Sigmoid colon (tissue), 7 donors: ENCODE results near the gene PCID2. TPM values are rescaled to one million over a fixed set of nuclear protein-coding genes. Genes with fewer than 3 reads are reported as not detected.

Source experiments
- DNase-seq: peaks from one replicate; pipeline ENCODE4 v3.0.0-alpha.2; 2019
- H3K27ac ChIP-seq, 4 donors: fragments of 200-600 bp; sonication (generic); one replicate each; pipeline ENCODE4 v1.5.1; 2016 to 2019; ENCODE audit warnings: mild to moderate bottlenecking in 1 of 4
- H3K27me3 ChIP-seq, 3 donors: fragments of 200-600 bp; sonication (generic); one replicate each; pipeline ENCODE4 v1.5.1; 2019; ENCODE audit warnings: mild to moderate bottlenecking in 1 of 3
- H3K36me3 ChIP-seq, 4 donors: fragments of 200-600 bp; sonication (generic); one replicate each; pipeline ENCODE4 v1.5.1; 2016 to 2019
- H3K4me1 ChIP-seq, 4 donors: fragments of 200-600 bp; sonication (generic); one replicate each; pipeline ENCODE4 v1.5.1; 2017 to 2019
- H3K4me3 ChIP-seq, 4 donors: fragments of 200-600 bp; sonication (generic); one replicate each; pipeline ENCODE4 v1.5.1; 2017 to 2019; ENCODE audit warnings: mild to moderate bottlenecking in 2 of 4, moderate library complexity in 1 of 4
- H3K9me3 ChIP-seq, 4 donors: fragments of 200-600 bp in 3 of 4; sonication (generic) in 3 of 4; one replicate each; pipeline versions ENCODE4 v1.5.1 to v1.6.1; 2013 to 2019
- EP300 ChIP-seq, 4 donors: sonication (generic); formaldehyde crosslinking; IDR thresholded peaks; one replicate each; pipeline ENCODE4 v1.6.1; 2017; ENCODE audit warnings: antibody characterized with exemption in 4 of 4
- POLR2A ChIP-seq, 2 donors: fragments of 450-650 bp; IDR thresholded peaks; one replicate each; pipeline ENCODE4 v1.6.1; 2016; ENCODE audit warnings: antibody characterized with exemption in 2 of 2, mild to moderate bottlenecking in 2 of 2, moderate library complexity in 2 of 2
- POLR2AphosphoS5 ChIP-seq, 4 donors: sonication (generic); formaldehyde crosslinking; IDR thresholded peaks; one replicate each; pipeline ENCODE4 v1.6.1; 2017; ENCODE audit warnings: antibody characterized with exemption in 4 of 4
- WGBS, 2 donors: extraction: QIAGEN DNeasy Blood & Tissue Kit; methylation state at CpG; one replicate each; pipeline ENCODE4 v1.1.7; 2013; 5-methylcytosine and 5-hydroxymethylcytosine counted together
- intact Hi-C: fragments of 100-400 bp; cut with DNase I; formaldehyde crosslinking; loops from one replicate; pipeline ENCODE4 v1.15.1; 2023
- polyA plus RNA-seq, 3 donors: library from polyadenylated mRNA; stranded (reverse); fragments of 200-250 nt; gene quantifications; one replicate each; pipeline ENCODE4 v1.2.3, GENCODE V29; 2013
- total RNA-seq, 4 donors: library from RNA; depleted of rRNA; stranded (reverse); fragments of >200 nt; gene quantifications; one replicate each; pipeline ENCODE4 v1.1.0, GENCODE V29; 2016
- TF ChIP-seq, protein P1 (sequence below), 4 experiments: fragments of 450-650 bp in 3 of 4; fragments of 200-600 bp in 1 of 4; IDR thresholded peaks; one replicate each; pipeline ENCODE4 v1.5.1; 2016 to 2019; ENCODE audit warnings: antibody characterized with exemption in 4 of 4, mild to moderate bottlenecking in 3 of 4, moderate library complexity in 2 of 4
- donor health status: healthy with polysubstance abuse.
- donor health status: Bipolar disorder and iron deficiency.
- donor health status: healthy.

PCID2 gene
- total and polyA plus RNA-seq, 7 donors = 18.0 to 70.9 (median 44.1) TPM

DNA sequence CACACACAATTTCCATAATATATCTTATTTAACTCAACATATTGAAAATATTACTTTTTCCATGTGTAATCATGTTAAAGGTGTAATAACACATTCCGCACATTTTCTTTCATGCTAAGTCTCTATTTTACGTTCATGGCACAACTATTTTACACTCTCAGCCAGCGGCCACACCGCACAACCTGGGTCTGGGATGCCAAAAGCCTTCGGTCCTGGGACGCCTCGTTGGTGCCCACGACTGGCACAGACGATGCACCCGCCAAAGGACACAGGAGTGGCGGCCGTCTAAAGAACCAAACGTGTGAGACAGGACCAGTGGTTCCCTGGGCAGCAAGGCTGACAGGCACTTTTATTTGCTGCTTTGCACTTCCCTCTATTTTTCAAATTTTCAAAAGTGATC is 60.1 kb downstream of the PCID2 start:
- Histone ChIP-seq H3K9me3 (no peaks in the 10 kb centered on the region), H3K36me3 (no peaks in the 10 kb centered on the region), H3K27ac (no peak overlapping the region), H3K4me3 (no peak overlapping the region), H3K4me1 (peaks cover 0 to 15% (median 11%) of the 10 kb centered on the region in 4 donors), H3K27me3 (no peaks in the 10 kb centered on the region)
- intact Hi-C loops = no loop called here
- WGBS, 2 donors = 94 to 95% methylated on average over 13 of the region's 13 CpGs
- no peak for DNase-seq
- TF ChIP-seq POLR2AphosphoS5 (IDR thresholded peaks at IDR 0.05) = no peak
- no peak for TF ChIP-seq POLR2A (IDR thresholded peaks at IDR 0.05)
- no peak for TF ChIP-seq EP300 (IDR thresholded peaks at IDR 0.05)
- TF ChIP-seq, protein P1, sequence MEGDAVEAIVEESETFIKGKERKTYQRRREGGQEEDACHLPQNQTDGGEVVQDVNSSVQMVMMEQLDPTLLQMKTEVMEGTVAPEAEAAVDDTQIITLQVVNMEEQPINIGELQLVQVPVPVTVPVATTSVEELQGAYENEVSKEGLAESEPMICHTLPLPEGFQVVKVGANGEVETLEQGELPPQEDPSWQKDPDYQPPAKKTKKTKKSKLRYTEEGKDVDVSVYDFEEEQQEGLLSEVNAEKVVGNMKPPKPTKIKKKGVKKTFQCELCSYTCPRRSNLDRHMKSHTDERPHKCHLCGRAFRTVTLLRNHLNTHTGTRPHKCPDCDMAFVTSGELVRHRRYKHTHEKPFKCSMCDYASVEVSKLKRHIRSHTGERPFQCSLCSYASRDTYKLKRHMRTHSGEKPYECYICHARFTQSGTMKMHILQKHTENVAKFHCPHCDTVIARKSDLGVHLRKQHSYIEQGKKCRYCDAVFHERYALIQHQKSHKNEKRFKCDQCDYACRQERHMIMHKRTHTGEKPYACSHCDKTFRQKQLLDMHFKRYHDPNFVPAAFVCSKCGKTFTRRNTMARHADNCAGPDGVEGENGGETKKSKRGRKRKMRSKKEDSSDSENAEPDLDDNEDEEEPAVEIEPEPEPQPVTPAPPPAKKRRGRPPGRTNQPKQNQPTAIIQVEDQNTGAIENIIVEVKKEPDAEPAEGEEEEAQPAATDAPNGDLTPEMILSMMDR (IDR thresholded peaks at IDR 0.05) = no peak

DNA sequence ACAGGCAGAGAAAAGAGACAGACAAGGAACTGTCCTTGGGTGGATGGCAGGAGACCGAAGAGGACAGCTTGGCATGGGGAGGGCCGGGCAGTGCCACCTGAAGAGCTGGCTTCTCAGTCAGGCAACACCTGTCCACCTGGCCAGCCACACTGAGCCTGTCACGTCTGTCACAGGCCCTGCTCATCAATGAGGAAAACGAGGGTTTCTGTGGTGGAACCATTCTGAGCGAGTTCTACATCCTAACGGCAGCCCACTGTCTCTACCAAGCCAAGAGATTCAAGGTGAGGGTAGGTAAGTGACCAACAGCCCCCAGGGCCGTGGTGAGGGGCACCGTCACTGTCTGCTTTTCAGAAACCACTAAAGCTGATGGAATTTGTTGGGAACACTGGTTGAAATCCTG is 61.3 kb downstream of the PCID2 start:
- intact Hi-C loops = no loop called here
- H3K4me1 ChIP-seq = peaks cover 0 to 3% (median under 1%) of the 10 kb centered on the region in 4 donors
- TF ChIP-seq POLR2AphosphoS5 (IDR thresholded peaks at IDR 0.05) = no peak
- TF ChIP-seq POLR2A (IDR thresholded peaks at IDR 0.05) = no peak
- no peak for TF ChIP-seq EP300 (IDR thresholded peaks at IDR 0.05)
- TF ChIP-seq, protein P1 (IDR thresholded peaks at IDR 0.05) = no peak
- no peaks in the 10 kb centered on the region for H3K27me3 ChIP-seq
- no peaks in the 10 kb centered on the region for H3K36me3 ChIP-seq
- H3K4me3 ChIP-seq = no peak overlapping the region
- no peaks in the 10 kb centered on the region for H3K9me3 ChIP-seq
- WGBS, 2 donors = 84 to 88% methylated on average over 8 of the region's 8 CpGs
- DNase-seq = no peak
- H3K27ac ChIP-seq = no peak overlapping the region

DNA sequence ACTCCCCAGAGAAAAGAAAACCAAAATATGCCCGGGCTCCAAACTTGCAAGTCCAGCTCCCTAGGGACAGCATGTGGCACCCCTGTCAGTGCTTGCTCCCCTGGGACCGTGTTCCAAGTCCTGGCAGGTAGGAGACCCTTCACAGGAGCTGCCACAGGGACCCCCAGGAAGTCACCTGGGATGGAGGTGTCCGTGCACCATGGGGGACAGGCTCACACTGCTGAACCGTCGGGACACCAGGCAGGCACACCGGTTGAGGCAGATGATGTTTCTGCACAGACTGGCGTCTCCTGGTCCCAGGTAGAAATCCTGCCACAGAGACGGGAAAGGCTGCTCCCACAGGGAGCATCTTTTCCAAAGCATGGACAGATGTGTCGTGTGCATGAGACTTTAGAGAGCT is 61.7 kb downstream of the PCID2 start:
- WGBS, 2 donors = 87 to 88% methylated on average over 9 of the region's 9 CpGs
- Histone ChIP-seq H3K4me3 (no peak overlapping the region), H3K4me1 (no peaks in the 10 kb centered on the region), H3K36me3 (no peaks in the 10 kb centered on the region), H3K9me3 (no peaks in the 10 kb centered on the region), H3K27ac (no peak overlapping the region), H3K27me3 (no peaks in the 10 kb centered on the region)
- TF ChIP-seq, protein P1 (IDR thresholded peaks at IDR 0.05) = no peak
- intact Hi-C loops = no loop called here
- no peak for DNase-seq

DNA sequence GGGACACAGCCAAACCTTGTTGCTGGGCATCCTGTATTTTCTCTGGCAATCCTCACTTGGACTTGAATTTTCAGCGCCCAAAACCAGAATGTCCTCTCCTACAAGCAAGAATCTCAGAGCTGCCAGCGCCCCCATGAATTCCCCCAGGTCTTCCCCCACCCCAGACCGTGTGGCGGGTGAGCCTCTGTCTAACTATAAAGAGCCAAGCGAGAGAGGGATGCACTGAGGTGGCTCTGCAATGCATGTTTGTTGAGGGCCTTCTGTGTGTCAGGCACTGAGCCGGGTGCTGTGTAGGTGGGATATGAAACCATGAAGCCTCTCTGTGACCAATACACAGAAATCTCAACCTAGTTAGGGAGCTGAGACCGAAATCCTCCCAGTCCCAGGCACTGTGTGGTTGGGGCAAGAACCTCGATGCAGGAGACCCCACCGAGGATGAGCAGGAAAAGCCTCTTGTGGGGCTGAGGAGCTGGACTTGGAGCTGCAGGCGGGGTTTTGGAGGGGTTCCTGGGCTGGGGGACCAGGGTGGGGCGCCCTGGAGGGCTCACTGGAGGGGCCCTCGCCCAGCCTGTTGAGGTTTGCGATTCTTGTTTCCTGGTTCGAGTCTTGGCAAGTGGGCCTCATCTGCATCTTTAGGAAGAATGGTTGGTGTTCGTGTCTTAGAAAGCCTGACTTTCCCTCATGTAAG is 62.4 kb downstream of the PCID2 start:
- no peak overlapping the region for H3K4me3 ChIP-seq
- no peaks in the 10 kb centered on the region for H3K36me3 ChIP-seq
- no peaks in the 10 kb centered on the region for H3K27me3 ChIP-seq
- H3K27ac ChIP-seq = no peak overlapping the region
- intact Hi-C loops = no loop called here
- H3K9me3 ChIP-seq = no peaks in the 10 kb centered on the region
- no peak for DNase-seq
- H3K4me1 ChIP-seq = no peaks in the 10 kb centered on the region
- TF ChIP-seq POLR2A (IDR thresholded peaks at IDR 0.05) = no peak
- TF ChIP-seq POLR2AphosphoS5 (IDR thresholded peaks at IDR 0.05) = no peak
- TF ChIP-seq EP300 (IDR thresholded peaks at IDR 0.05) = no peak
- TF ChIP-seq, protein P1 (IDR thresholded peaks at IDR 0.05) = no peak
- WGBS, 2 donors = 89 to 90% methylated on average over 15 of the region's 15 CpGs

DNA sequence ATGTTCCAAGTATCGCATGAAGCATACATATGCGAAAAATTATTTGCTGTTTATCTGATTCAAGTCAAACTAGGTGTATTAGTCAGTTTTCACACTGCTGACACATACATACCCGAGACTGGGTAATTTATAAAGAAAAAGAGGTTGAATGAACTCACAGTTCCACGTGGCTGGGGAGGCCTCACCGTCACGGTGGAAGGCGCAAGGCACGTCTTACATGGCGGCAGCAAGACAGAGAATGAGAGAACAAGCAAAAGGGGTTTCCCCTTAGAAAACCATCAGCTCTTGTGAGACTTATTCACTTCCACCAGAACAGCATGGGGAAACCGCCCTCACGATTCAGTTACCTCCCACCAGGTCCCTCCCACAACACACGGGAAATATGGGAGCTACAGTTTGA is 63.0 kb downstream of the PCID2 start:
- H3K9me3 ChIP-seq = no peaks in the 10 kb centered on the region
- TF ChIP-seq POLR2A (IDR thresholded peaks at IDR 0.05) (no peak), EP300 (IDR thresholded peaks at IDR 0.05) (no peak), POLR2AphosphoS5 (IDR thresholded peaks at IDR 0.05) (no peak)
- TF ChIP-seq, protein P1 (IDR thresholded peaks at IDR 0.05) = no peak
- no peak for DNase-seq
- no peaks in the 10 kb centered on the region for H3K4me1 ChIP-seq
- H3K4me3 ChIP-seq = no peak overlapping the region
- no peak overlapping the region for H3K27ac ChIP-seq
- intact Hi-C loops = no loop called here
- 81 to 87% methylated on average over 12 of the region's 12 CpGs for WGBS, 2 donors
- H3K27me3 ChIP-seq = no peaks in the 10 kb centered on the region
- H3K36me3 ChIP-seq = no peaks in the 10 kb centered on the region
